Body of pancreas (tissue), 4 donors: ENCODE measurements around the gene PLEKHA7.

Experiments
- POLR2A ChIP-seq, 3 donors: fragments of 450-650 bp; IDR thresholded peaks; one replicate each; pipeline ENCODE4 v1.6.1; 2016; ENCODE audit warnings: antibody characterized with exemption in 3 of 3, mild to moderate bottlenecking in 2 of 3
- TF ChIP-seq, protein P1 (sequence below), 7 experiments: fragments of 450-650 bp in 4 of 7; fragments of 200-600 bp in 3 of 7; sonication (generic) in 3 of 7; IDR thresholded peaks; one replicate each; pipeline ENCODE4 v1.5.1; 2016 to 2019; ENCODE audit warnings: antibody characterized with exemption in 7 of 7

DNA sequence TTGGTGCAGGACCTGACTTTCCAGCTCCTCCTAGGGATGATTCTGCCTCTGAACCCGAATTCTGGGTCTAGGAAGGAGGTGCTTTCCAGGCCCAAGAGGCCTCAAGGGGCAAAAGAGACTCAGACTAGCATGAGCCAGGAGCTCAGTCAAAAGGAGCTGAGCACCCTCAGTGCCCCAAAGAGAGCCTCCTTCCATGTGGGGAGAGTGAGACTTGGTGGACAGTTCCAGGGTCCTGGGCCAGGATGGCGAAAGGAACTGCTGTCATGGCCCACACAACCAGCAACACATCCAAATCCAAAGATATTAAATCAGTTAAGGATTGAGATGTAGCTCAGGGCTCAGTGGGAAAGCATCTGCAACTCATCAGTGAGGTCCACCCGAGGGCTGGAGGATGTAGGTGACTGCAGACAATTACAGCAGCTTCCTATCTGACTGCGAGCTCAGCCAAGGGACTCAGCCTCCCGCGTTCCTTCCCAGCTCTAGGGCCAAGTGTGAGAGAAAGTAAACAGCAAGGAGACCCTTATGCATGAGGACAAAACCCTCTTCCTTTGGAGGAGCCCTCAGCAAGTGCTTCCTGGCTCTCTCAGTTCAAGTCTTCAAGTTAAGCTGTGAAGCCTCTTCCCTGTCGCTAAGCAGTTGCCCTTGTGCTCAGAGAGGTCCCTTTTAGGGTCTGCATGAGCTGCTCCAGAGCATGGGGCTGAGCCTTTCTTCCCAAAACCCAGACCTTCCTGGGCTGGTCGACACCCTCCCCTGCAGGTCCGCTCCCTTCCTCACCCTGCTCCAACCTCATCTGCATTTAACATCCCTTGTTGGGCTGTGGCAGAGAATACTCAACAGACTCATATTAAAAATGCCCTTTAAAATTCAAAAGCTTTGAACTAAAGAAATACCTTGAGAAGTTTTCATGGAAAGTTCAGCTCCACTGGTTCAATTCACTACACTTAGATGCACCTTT is 240.0 kb downstream of the PLEKHA7 start:
- TF ChIP-seq, protein P1, sequence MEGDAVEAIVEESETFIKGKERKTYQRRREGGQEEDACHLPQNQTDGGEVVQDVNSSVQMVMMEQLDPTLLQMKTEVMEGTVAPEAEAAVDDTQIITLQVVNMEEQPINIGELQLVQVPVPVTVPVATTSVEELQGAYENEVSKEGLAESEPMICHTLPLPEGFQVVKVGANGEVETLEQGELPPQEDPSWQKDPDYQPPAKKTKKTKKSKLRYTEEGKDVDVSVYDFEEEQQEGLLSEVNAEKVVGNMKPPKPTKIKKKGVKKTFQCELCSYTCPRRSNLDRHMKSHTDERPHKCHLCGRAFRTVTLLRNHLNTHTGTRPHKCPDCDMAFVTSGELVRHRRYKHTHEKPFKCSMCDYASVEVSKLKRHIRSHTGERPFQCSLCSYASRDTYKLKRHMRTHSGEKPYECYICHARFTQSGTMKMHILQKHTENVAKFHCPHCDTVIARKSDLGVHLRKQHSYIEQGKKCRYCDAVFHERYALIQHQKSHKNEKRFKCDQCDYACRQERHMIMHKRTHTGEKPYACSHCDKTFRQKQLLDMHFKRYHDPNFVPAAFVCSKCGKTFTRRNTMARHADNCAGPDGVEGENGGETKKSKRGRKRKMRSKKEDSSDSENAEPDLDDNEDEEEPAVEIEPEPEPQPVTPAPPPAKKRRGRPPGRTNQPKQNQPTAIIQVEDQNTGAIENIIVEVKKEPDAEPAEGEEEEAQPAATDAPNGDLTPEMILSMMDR (IDR thresholded peaks at IDR 0.05) = no peak
- TF ChIP-seq POLR2A (IDR thresholded peaks at IDR 0.05) = no peak
